ENCODE data around the gene DNAJC3. TPM values are rescaled to one million over a fixed set of nuclear protein-coding genes. Genes with fewer than 3 reads are reported as not detected.
A peak's percentile ranks its signal among the peaks of the same experiment; 100 is the strongest.

DNAJC3 gene
- total and polyA plus RNA-seq, 2 of the 13 experiments (the other 11 are each of a cell fraction or from before 2014, with no cell fraction given) = 10.4 to 48.2 TPM

DNA sequence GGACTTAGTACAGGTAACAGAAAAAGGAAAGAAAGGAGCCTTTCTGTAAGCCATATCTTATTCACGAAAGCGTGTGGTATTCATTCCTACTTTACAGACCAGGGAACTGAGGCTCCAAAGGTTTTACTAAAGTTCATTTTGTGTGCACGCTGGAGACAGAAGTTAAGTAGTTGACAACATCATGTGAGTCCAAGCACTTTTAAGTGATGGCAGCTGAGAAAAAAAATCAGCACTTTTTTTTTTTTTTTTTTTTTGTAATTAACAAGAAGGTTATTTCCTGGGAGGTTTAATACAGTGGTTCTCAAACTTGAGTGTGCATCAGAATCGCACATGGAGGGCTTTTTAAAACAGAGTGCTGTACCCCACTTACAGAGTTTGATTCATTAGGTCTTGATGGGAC lies 2.0 kb downstream of the DNAJC3 start:
- TF ChIP-seq AKNA (CRISPR knock-in tag; IDR thresholded peaks at IDR 0.05; ENCODE audit: borderline replicate concordance) = no peak
- no peak for TF ChIP-seq ZNF556 (CRISPR knock-in tag; IDR thresholded peaks at IDR 0.05; ENCODE audit: borderline replicate concordance)
- TF ChIP-seq MIER3 (CRISPR knock-in tag; IDR thresholded peaks at IDR 0.05; ENCODE audit: borderline replicate concordance) = no peak
- no peak for TF ChIP-seq ZNF362 (CRISPR knock-in tag; IDR thresholded peaks at IDR 0.05; ENCODE audit: borderline replicate concordance)
- TF ChIP-seq ZNF446 (CRISPR knock-in tag; IDR thresholded peaks at IDR 0.05) = no peak
- TF ChIP-seq ZNF501 (CRISPR knock-in tag; IDR thresholded peaks at IDR 0.05) = no peak
- TF ChIP-seq MTF1 (CRISPR knock-in tag; IDR thresholded peaks at IDR 0.05) = no peak
- TF ChIP-seq NRL (CRISPR knock-in tag; IDR thresholded peaks at IDR 0.05; ENCODE audit: borderline replicate concordance) = no peak
- no TSS peak for BruUV-seq (replicated peaks)
- no peak for DNase-seq (ENCODE audit: low spot score)
- Histone ChIP-seq H3K79me2 (ENCODE audit: insufficient read depth, low read length) (peaks cover 80% of the 10 kb centered on the region), H3K4me1 (ENCODE audit: insufficient read depth, low read length) (peaks cover 59% of the 10 kb centered on the region), H2AFZ (ENCODE audit: low read length) (no peak overlapping the region), H3K9ac (ENCODE audit: insufficient read depth, low read depth, low read length) (peak overlapping the region; percentile 92; the same call in 1 of the 2 replicates), H3K4me2 (ENCODE audit: low read depth, low read length) (peak overlapping the region; percentile 67), H3K36me3 (replicated peaks in 1 of 2; ENCODE audit: control insufficient read depth in 1 of 2, insufficient read depth in 2 of 2, low read length in 2 of 2) (no peaks in the 10 kb centered on the region), H3K9me3 (ENCODE audit: low read length) (no peaks in the 10 kb centered on the region), H4K20me1 (ENCODE audit: insufficient read depth, low read length) (peaks cover 2% of the 10 kb centered on the region; the same call in 1 of the 2 replicates), H3K27ac (ENCODE audit: extremely low read length, insufficient read depth, low read length) (no peak overlapping the region), H3K4me3 (replicated peaks in 1 of 3; ENCODE audit: insufficient read depth in 1 of 3, low read depth in 2 of 3, low read length in 3 of 3) (peak overlapping the region; percentile 78 to 88 (median 83); a peak in 5 of 6 replicates), H3K27me3 (ENCODE audit: control insufficient read depth in 1 of 2, insufficient read depth in 2 of 2, low read length in 2 of 2) (no peaks in the 10 kb centered on the region; a peak in 1 of 5 replicates)
- ChIA-PET POLR2A (no interaction called here), CTCF (ENCODE audit: low intra/inter-chr PET ratio, low total read pairs) (no interaction called here)
- intact Hi-C loops (cut with micrococcal nuclease; ENCODE audit: unreplicated experiment) (loop anchor here (5.0 to 10.0 kb wide), 2 partner anchors 37 to 106 kb away; partner anchors contain the start of gene DZIP1), in situ Hi-C loops (cut with HindIII; ENCODE audit: extremely low pct_ligation_motif_present, low pct_unique_long_range_greater_than_20kb) (no loop called here)
- WGBS (ENCODE audit: low lambda C conversion rate) = 49% methylated on average over 4 of the region's 4 CpGs
- FAIRE-seq = no peak
- ATAC-seq = no peak
